Liver (tissue), 3 donors: ENCODE results near the gene ARAF.

Source experiments
- EGR1 ChIP-seq, 2 donors: IDR thresholded peaks; 2 replicates each; pipeline ENCODE4 v1.6.1; 2016 to 2018; ENCODE audit warnings: antibody characterized with exemption in 2 of 2, low read depth in 2 of 2
- FOXA1 ChIP-seq: IDR thresholded peaks from 2 replicates; pipeline ENCODE4 v1.6.1; 2016; ENCODE audit warnings: antibody characterized with exemption
- JUND ChIP-seq, 2 donors: IDR thresholded peaks; 2 replicates each; pipeline ENCODE4 v1.6.1; 2016; ENCODE audit warnings: antibody characterized with exemption in 2 of 2
- RAD21 ChIP-seq, 2 donors: IDR thresholded peaks; 2 replicates each; pipeline ENCODE4 v1.6.1; 2016; ENCODE audit warnings: antibody characterized with exemption in 2 of 2, mild to moderate bottlenecking in 2 of 2
- RXRA ChIP-seq, 2 donors: IDR thresholded peaks; 2 replicates each; pipeline ENCODE4 v1.6.1; 2017 to 2018; ENCODE audit warnings: antibody characterized with exemption in 2 of 2, mild to moderate bottlenecking in 1 of 2
- SP1 ChIP-seq: IDR thresholded peaks from 2 replicates; pipeline ENCODE4 v1.6.1; 2018; ENCODE audit warnings: antibody characterized with exemption, mild to moderate bottlenecking
- TAF1 ChIP-seq: conservative IDR thresholded peaks from 2 replicates; pipeline ENCODE4 v1.6.1; 2016; ENCODE audit warnings: antibody characterized with exemption, mild to moderate bottlenecking
- YY1 ChIP-seq: IDR thresholded peaks from 2 replicates; pipeline ENCODE4 v1.6.1; 2016; ENCODE audit warnings: antibody characterized with exemption, mild to moderate bottlenecking
- TF ChIP-seq, protein P1 (sequence below): fragments of 150-350 bp; IDR thresholded peaks from 2 replicates; pipeline ENCODE4 v1.5.1; 2017; ENCODE audit warnings: improper control_type of control experiment, low read depth, low read length; ENCODE audit not compliant: missing input control
- TF ChIP-seq, protein P2 (sequence below): IDR thresholded peaks from 2 replicates; pipeline ENCODE4 v1.6.1; 2016; ENCODE audit warnings: antibody characterized with exemption, mild to moderate bottlenecking
- TF ChIP-seq, protein P3 (sequence below): IDR thresholded peaks from 2 replicates; pipeline ENCODE4 v1.6.1; 2016; ENCODE audit warnings: antibody characterized with exemption
- TF ChIP-seq, protein P4 (sequence below): IDR thresholded peaks from 2 replicates; pipeline ENCODE4 v1.6.1; 2016; ENCODE audit warnings: antibody characterized with exemption
- TF ChIP-seq, protein P5 (sequence below): IDR thresholded peaks from 2 replicates; pipeline ENCODE4 v1.6.1; 2016; ENCODE audit warnings: antibody characterized with exemption
- donor health status: healthy.
- donor health status: healthy.

DNA sequence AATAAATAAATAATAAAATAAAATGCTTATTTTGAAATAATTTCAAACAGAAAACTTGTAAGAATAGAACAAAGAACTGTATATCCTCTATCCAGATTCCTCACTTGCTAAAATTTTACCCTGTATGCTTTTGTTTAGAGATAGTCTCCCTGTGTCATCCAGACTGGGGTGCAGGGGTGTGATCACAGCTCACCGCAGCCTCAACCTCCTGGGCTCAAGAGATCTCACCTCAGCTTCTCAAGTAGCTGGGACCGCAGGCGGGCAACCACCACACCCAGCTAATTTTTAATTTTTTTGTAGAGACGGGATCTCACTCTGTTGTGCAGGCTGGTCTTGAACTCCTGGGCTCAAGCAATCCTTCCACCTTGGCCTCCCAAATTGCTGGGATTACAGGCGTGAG lies 17.5 kb upstream of the ARAF start:
- TF ChIP-seq, protein P1, sequence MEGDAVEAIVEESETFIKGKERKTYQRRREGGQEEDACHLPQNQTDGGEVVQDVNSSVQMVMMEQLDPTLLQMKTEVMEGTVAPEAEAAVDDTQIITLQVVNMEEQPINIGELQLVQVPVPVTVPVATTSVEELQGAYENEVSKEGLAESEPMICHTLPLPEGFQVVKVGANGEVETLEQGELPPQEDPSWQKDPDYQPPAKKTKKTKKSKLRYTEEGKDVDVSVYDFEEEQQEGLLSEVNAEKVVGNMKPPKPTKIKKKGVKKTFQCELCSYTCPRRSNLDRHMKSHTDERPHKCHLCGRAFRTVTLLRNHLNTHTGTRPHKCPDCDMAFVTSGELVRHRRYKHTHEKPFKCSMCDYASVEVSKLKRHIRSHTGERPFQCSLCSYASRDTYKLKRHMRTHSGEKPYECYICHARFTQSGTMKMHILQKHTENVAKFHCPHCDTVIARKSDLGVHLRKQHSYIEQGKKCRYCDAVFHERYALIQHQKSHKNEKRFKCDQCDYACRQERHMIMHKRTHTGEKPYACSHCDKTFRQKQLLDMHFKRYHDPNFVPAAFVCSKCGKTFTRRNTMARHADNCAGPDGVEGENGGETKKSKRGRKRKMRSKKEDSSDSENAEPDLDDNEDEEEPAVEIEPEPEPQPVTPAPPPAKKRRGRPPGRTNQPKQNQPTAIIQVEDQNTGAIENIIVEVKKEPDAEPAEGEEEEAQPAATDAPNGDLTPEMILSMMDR: no peak
- TF ChIP-seq EGR1 (IDR thresholded peaks at IDR 0.05; ENCODE audit: low read depth in 2 of 2) (no peak), YY1 (no peak), RAD21 (IDR thresholded peaks at IDR 0.05) (no peak), JUND (IDR thresholded peaks at IDR 0.05) (no peak), SP1 (no peak), TAF1 (no peak), FOXA1 (no peak), RXRA (IDR thresholded peaks at IDR 0.05) (no peak)
- TF ChIP-seq, protein P2, sequence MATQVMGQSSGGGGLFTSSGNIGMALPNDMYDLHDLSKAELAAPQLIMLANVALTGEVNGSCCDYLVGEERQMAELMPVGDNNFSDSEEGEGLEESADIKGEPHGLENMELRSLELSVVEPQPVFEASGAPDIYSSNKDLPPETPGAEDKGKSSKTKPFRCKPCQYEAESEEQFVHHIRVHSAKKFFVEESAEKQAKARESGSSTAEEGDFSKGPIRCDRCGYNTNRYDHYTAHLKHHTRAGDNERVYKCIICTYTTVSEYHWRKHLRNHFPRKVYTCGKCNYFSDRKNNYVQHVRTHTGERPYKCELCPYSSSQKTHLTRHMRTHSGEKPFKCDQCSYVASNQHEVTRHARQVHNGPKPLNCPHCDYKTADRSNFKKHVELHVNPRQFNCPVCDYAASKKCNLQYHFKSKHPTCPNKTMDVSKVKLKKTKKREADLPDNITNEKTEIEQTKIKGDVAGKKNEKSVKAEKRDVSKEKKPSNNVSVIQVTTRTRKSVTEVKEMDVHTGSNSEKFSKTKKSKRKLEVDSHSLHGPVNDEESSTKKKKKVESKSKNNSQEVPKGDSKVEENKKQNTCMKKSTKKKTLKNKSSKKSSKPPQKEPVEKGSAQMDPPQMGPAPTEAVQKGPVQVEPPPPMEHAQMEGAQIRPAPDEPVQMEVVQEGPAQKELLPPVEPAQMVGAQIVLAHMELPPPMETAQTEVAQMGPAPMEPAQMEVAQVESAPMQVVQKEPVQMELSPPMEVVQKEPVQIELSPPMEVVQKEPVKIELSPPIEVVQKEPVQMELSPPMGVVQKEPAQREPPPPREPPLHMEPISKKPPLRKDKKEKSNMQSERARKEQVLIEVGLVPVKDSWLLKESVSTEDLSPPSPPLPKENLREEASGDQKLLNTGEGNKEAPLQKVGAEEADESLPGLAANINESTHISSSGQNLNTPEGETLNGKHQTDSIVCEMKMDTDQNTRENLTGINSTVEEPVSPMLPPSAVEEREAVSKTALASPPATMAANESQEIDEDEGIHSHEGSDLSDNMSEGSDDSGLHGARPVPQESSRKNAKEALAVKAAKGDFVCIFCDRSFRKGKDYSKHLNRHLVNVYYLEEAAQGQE: no peak
- TF ChIP-seq, protein P3, sequence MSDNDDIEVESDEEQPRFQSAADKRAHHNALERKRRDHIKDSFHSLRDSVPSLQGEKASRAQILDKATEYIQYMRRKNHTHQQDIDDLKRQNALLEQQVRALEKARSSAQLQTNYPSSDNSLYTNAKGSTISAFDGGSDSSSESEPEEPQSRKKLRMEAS: no peak
- TF ChIP-seq, protein P4, sequence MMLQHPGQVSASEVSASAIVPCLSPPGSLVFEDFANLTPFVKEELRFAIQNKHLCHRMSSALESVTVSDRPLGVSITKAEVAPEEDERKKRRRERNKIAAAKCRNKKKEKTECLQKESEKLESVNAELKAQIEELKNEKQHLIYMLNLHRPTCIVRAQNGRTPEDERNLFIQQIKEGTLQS: no peak
- TF ChIP-seq, protein P5, sequence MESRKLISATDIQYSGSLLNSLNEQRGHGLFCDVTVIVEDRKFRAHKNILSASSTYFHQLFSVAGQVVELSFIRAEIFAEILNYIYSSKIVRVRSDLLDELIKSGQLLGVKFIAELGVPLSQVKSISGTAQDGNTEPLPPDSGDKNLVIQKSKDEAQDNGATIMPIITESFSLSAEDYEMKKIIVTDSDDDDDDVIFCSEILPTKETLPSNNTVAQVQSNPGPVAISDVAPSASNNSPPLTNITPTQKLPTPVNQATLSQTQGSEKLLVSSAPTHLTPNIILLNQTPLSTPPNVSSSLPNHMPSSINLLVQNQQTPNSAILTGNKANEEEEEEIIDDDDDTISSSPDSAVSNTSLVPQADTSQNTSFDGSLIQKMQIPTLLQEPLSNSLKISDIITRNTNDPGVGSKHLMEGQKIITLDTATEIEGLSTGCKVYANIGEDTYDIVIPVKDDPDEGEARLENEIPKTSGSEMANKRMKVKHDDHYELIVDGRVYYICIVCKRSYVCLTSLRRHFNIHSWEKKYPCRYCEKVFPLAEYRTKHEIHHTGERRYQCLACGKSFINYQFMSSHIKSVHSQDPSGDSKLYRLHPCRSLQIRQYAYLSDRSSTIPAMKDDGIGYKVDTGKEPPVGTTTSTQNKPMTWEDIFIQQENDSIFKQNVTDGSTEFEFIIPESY: no peak
